HG03575 (cell line): ENCODE results near the gene CRMP1.

Experiments
- ATAC-seq: cut with Tn5 transposase; IDR thresholded peaks from one replicate; pipeline ENCODE4 v1.9.1; 2021; ENCODE audit not compliant: unreplicated experiment, insufficient number of reproducible peaks, low FRiP score; ENCODE audit errors: extremely low read depth

The CRMP1 gene

DNA sequence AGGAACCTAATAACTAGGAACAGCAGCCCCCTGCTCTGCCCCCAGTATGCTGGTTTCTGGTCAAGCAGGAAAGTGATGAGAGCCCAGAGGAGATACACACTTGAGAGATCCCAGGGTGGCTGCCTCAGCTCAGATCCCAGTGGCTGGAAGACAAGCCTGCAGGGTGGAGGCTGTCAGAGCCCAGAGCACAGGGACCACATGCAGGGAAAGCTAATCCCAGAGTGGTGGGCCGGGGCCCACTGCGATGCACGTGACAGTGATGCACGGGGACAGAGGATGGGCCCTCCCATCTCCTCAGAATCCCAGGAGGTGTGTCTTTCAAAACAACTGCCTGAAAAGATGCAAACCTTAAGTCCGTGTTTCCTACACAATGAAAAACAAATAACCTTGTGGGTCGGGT lies 29.1 kb upstream of the CRMP1 start:
- ATAC-seq, result no peak

DNA sequence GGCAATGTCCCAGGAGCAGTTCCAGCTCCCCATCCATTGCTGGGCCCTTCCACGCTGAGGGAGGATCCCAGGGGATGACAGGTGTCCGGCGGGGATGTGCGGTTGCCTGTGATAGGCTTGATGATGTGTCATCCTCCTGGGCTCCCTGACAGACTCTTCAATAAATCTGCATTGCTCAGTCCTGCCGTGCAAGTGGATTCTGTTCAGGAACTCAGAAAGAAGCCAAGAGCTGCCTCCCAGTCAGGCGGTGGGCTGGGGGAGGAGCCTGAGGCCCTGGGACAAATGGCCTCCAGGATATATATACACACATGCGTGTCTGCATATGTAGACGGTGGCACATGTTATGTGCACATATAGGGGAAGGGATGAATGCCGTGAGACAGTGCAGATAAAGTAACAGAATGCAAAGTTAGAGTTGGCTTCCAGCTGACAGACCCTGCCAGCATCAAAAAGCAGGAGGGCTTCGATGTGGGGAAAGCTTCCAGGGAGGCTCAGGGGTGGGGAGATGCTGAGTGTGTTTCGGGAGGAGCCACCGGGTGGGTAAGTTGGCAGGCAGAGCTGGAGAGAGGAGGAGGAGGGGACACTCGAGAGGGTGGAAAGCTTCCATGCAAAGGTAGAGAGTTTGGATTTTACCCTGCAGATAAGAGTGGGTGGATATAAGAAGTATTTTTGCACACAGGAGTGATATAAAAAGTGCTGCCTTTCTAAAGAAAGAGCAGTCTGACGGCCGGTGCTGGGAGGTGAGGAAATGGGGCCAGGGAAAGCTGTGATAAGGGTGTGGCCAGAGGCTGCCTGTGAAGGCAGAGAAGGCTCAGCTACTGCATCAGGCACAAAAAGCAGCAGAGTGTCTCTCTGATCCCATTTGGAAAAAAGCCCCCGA lies 28.5 kb upstream of the CRMP1 start:
- ATAC-seq, result no peak

DNA sequence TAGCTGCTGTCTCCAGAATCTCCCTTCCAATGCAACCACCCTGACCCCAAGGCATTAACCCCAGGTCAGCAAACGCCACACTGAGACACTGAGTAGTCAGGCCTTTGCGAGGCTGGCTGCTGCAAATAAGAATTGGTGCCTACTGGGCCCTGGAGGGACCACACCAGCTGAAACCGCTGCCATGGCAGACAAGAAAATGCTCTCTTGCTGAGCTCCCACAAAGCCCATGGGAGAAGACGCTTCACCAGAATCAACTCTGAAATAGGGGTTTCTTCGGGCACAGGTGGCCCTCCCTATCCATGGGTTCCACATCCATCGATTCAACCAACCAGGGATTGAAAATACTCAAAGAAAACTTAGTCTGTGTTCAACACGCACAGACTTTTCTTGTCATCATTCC lies 26.7 kb upstream of the CRMP1 start:
- no peak for ATAC-seq

DNA sequence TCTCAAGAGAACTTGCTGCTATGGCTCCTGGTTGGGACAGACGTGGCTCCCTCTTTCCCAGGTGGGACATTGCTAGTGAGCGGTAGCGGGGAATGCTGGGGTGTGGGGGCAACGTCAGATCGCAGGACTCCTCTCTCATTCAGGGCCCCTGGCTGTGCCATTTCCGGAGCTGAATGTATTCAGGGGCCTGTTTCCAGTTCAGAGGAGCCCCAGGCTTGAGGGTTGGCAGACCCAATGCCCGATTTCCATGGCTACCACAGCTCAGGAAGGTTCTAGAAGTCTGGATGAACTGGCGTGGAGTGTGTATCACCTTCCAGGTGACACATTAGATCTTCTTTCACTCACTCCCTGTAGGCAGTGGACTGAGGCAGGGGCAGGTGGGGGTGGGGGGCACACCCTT lies 26.2 kb upstream of the CRMP1 start:
- ATAC-seq, result no peak

DNA sequence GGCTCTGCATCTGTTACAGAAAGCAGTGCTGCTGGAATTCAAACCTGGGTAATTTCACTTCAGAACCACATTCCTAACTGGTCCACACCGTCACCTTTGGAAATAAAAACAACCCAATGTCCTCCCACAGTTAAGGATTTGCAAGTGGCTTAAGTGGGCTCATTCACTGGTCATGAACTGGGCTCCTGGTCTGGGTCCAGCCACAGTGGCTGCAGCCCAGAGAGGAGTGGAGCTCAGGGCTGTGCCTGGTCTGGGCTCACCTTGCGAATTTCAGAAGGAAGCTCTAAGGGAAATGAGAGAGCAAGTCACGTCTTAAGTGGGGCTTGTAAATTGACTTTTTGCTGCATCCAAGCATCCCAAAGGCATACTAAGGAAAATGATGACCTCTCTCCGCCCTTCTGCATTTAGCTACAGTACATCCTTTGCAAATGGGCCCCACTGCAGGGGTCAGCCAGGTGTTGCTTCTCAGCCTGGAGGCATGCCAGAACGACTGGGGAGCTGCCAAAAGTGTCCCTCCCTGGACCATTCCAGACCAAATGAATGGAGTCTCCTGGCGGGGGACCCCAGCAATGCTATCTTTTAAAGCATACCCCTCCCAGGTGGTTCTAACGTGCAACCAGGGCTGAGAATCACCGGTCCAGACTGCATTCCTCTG lies 25.6 kb upstream of the CRMP1 start:
- no peak for ATAC-seq

DNA sequence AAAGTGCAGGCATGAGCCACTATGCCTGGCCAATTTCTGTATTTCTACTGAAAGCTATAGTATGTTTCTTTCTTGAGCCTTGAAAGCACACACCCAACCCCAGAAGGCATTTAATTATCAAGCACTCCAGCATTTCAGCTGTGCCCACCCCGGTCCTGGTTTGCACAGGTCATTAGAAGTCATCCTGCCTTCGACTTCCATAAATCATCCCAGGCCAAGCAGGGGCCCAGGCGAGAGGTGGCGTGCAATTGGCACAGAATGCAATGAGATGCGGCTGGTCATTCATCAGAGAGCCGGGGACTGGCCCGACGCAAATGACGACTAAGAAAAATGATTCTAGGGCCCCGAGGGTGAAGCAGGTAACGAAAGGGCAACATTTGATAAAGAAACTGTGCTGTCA lies 24.8 kb upstream of the CRMP1 start:
- ATAC-seq, result no peak

DNA sequence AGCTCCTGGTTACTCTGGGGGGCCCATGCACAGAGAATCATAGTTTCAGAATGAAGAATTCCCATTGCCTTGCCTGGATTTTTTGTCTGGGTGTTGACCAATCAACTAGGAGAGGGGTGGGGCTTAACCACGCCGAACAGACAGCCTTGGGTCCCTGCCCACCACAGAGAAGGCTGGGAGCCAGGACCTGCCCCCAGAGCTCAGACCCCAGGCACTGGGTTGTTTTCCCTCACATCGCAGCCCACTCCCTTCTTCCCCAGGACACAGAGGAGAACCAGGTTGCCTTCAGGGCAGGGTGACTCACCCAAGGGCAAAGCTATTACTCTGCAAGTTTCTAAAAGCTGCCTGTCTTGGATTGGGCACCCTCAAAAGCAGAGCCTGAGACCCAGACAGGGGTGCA lies 23.3 kb upstream of the CRMP1 start:
- no peak for ATAC-seq

DNA sequence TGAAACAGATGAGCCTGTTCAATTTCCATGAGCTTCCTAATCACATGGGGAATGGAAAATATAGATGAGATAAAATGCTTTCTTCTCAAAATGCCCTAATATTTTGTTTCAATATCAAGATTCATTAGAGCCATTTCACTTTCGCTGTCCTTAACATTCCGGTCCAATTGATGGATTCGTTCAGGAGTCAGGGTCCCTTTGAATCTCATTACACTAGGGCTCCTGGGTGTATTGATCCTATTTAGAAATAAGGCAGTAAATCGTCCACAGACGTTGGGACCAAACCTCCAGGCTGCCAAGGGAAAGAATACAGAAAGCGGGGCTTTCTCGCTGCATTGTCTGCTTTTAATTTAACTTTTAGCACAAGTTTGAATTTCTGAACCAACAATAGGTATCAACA lies 20.6 kb upstream of the CRMP1 start:
- no peak for ATAC-seq

DNA sequence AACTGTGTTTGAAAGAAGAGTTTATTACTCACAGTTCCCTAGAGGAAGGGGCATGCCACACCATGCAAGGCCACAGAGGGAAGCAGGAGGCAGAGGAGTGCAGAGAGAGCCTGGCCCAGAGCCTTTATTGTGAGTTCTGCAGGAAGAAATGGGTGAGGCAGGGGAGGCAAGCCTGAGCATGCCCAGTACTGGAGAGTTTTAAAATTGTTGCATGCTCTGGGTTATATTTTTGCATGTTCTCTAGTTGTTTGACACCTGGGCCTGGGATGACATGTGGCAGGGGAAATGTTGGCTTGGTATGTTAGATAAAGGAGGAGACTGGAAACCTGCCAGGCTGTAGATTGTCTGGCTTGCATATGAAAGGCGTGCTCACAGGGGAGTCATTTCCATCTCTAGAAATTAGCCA lies 19.7 kb upstream of the CRMP1 start:
- ATAC-seq, result no peak

DNA sequence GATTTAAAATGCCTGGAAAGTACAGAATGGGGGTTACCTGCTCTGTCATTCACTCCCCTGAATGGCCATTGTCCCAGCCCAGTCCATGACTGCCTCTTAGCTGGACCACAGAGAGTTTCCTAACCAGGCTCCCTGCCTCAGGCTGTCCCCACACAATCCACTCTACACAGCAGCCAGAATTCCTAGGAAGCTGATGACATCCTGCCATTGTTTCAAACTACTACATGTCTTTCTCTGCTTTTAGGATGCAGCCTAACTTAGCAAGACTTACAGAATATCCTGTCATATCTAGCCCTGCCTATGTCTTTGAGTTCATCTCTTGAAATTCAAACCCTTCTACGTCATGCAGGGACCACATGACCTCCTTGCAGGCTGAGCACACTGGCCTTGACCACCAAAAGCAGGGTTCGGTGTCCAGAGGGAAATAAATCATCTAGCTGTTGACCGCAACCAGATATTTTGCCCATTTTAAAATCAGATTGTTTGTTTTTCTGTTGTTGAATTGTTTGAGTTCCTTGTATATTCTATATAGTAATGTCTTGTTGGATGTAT lies 16.1 kb upstream of the CRMP1 start:
- ATAC-seq, result no peak

DNA sequence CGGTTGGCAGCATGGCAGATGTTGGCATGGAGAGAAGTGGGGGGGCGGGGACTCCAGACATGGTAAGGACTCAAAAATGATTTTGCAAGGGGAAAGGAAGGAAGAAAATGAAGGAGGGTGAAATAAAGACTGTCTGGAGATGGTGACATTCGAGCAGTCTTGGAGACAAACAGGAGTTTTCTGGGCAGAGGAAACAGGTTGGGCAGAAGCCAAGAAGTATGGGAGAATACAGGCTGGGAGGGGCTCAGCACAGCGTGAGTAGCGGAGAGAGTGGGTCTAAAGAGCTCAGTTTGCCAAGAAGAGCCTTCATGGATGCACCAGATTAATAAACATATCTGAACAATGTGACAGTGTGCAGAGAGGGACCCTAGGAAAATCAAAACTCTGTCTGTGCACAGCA lies 13.3 kb upstream of the CRMP1 start:
- no peak for ATAC-seq

DNA sequence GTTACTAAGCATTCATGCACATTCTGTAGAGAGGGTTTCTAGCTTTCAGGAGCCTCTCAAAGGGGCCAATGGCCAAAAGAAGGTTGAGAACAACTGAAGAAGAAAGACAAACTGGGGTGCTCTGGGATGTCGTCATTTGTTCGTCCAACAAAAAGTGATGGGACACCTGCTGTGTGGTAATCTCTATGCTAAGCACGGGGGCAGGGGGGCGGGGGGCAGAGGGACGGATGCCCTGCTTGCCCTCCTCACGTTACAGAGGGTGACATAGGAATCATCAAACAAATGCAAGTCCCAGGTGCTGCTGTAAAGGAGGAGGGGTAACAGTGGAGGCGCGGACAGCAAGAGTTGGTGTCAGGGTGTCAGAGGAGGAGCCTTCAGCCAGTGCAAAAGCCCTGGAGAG lies 12.8 kb upstream of the CRMP1 start:
- ATAC-seq, result no peak

DNA sequence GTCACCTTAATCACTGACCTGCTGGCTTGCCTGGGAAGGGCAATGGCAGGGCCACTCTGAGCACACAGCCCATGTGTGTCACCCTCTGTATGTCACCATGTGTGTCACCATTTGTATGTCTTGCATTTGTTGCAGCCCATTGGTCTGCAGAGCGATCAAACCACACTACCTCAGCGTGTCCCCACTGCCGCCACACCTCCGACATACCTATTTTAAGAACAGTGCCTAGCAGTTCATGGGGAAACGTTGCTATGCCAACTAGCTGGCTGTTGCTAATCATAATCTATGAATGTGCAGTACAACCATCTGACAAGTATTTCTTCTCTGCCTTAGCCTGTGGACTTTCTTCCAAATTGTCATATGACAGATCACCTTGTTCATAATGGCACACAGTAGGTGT lies 8.0 kb upstream of the CRMP1 start:
- ATAC-seq, result no peak

DNA sequence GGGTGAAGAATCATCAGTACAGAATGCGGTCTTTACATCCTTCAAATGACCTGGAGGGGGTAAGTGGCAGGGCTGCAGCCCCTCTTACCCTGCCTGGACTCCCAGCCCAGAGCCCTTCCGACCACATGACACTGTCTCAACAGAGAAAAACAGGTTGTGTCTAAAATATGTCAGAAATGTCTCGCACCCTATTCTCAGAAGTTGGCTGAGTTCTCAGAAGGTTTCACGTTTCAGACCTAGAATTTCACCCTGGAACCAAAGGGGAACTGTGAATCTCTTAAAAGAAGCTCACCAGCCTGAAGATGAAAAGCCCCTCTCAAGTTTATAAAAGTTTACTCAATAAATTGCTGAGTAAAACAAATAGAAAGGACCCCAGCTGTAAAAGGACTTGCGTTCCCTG lies 7.0 kb upstream of the CRMP1 start:
- no peak for ATAC-seq

DNA sequence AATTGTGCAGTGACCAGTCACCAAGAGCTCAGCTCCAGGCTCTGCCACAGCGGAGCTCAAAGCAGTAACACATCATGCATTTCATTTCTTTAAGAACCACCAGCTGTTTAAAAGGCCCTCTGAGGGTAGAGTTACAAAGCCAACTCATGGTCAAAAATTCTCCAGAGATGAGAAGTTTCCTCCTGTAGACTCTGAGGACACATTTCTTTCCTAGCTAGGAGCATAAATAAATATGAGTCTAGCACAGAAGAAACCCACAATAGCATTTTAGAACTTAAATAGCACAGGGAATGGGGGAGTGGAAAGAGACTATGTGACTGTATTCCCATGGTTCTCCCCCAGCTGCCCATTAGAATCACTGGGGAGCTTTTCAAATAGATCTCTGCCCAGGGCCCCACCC lies 6.5 kb upstream of the CRMP1 start:
- no peak for ATAC-seq

DNA sequence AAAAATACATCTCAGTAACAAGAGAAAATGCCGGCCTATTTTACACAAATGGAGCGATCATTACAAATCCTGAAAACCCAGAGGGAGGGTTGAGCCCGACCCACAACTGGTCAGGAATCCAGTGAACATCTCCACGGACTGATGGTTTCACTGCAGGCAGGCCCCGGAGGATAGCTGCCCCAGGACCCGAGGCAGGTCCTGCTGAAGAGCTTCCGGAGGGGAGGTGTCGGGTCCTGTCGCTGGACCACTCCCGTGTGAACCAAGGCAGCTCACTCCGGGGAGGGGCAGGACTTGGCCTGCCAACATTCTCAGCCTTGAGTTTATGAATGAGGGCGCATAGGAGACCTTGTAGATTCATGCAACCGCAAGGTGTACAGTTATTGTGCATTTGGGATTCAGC lies 4.8 kb upstream of the CRMP1 start:
- no peak for ATAC-seq

DNA sequence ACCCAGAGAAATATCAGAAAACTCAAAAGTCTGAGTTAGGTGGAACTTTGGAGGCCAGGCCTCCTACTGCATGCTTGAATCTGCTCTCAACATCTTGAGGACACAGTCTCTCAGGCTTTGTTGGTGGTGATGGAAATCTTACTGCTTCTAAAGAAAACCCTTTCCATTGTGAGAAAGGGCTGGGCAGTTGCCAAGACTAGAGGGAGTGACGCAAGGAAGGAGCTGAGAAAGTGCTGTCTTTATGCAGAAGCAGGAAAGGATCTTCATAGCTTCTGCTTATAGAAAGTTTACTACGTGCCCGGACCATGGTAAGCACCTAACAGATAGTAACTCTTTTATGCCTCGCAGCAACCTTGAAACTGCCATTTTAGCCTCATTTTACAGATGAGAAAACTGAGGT lies 2.4 kb upstream of the CRMP1 start:
- no peak for ATAC-seq

DNA sequence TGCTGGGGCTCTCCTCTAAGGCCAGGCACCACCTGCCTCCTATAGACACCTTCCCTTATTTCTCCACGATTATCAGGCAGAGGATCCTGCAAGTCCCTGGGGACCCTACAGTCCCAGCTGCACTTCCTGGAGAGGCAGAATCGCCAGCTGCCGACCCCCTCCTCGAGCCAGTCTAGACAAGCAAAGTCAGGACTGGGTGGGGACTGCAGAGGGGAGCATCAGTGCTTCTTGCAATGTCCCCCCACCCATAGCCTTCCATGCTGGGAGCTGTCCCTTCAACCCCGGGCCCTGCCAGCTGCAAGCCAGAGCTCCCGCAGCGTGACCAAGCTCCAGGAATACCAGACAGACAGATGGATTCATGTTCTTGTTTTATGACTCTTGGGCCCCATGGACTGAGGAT lies 1.4 kb upstream of the CRMP1 start:
- ATAC-seq, result no peak

DNA sequence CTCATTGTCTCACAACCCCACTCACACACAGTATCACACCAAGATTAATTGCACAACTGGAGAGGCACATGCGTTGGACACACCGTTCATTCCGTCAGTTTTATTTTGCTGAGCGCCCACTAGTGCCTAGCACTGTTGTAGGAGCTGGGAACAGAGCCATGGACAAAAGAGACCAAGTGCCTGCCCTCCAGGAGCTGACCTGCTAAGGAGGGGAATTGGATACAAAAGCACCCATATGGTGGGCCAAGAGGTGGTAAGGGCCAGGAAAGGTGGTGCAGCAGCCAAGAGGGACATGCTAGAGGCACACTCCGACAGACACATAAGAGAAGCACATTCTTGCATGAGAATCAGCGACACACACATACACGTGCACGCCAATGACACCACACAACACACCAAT lies 705 bp upstream of the CRMP1 start:
- ATAC-seq, result no peak

DNA sequence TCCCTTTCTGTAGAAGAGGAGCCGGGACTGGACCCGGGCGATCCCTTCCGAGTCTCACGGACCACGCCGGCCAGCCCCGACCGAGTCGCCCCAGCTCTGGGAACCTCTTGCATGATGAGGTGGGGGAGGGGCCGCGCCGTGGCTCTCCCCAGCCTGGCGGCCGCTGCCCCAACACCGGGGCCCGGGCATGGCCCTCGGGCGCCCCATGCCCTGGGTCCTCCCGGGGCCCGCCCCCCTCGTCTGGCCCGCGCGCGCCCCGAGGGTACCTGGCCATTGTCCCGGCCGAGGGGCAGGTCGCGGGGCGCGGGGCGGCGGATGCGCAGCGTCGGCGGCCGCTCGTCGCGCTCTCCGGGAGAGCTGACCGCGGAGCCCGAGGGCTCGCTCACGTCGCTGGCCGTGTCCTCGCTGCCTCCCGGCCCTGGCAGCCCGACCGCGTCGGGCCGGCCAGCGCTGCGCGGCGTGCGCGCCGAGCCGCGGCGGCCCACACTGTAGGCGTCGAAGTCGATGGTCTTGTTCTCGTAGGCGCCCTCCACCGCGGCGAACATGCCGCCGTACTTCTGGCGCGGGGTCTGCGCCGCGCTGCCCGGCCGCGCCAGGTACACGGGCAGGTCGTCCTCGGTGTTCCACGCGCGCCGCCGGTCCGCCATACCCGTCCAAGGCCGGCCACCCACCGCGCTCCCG lies 423 bp downstream of the CRMP1 start:
- no peak for ATAC-seq
